Panc1 (cell line): ENCODE data around the gene PCNX2.

ENCODE experiments used
- POLR2AphosphoS5 ChIP-seq: IDR thresholded peaks from 2 replicates; pipeline ENCODE4 v1.6.1; 2012; ENCODE audit warnings: mild to moderate bottlenecking, low read depth, low read length, moderate library complexity
- SIN3A ChIP-seq: IDR thresholded peaks from 2 replicates; pipeline ENCODE4 v1.6.1; 2012; ENCODE audit warnings: low read depth, mild to moderate bottlenecking, low read length, moderate library complexity, borderline replicate concordance; ENCODE audit not compliant: insufficient read depth
- TF ChIP-seq, protein P1 (sequence below): fragments of 450-650 bp; IDR thresholded peaks from 2 replicates; pipeline ENCODE4 v1.5.1; 2017; ENCODE audit warnings: mild to moderate bottlenecking

- TF ChIP-seq, protein P1, sequence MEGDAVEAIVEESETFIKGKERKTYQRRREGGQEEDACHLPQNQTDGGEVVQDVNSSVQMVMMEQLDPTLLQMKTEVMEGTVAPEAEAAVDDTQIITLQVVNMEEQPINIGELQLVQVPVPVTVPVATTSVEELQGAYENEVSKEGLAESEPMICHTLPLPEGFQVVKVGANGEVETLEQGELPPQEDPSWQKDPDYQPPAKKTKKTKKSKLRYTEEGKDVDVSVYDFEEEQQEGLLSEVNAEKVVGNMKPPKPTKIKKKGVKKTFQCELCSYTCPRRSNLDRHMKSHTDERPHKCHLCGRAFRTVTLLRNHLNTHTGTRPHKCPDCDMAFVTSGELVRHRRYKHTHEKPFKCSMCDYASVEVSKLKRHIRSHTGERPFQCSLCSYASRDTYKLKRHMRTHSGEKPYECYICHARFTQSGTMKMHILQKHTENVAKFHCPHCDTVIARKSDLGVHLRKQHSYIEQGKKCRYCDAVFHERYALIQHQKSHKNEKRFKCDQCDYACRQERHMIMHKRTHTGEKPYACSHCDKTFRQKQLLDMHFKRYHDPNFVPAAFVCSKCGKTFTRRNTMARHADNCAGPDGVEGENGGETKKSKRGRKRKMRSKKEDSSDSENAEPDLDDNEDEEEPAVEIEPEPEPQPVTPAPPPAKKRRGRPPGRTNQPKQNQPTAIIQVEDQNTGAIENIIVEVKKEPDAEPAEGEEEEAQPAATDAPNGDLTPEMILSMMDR, result no peak
- TF ChIP-seq SIN3A (no peak), POLR2AphosphoS5 (no peak)
Measured at GRCh38 chr1:233242827-233243483, 52.6 kb downstream of the PCNX2 start.
